SK-N-MC (cell line): ENCODE data around the gene RANBP3.
"Not testable (repeated sequence)": the region's sequence is repeated elsewhere in the genome, so short reads cannot be mapped to it uniquely, and the experiment has no call there.

Source experiments
- EZH2 ChIP-seq: fragments of 200-600 bp; sonication (generic); IDR thresholded peaks from one replicate; pipeline ENCODE4 v1.6.1; 2017; ENCODE audit warnings: antibody characterized with exemption
- POLR2AphosphoS5 ChIP-seq: IDR thresholded peaks from 2 replicates; pipeline ENCODE4 v1.6.1; 2012; ENCODE audit warnings: mild to moderate bottlenecking, low read depth, low read length, borderline replicate concordance

GRCh38 chr19:6006070-6006446 is 28.1 kb upstream of the RANBP3 start:
- not testable (repeated sequence) for TF ChIP-seq POLR2AphosphoS5, EZH2
